Peyer's patch (tissue), 4 donors: ENCODE measurements around the gene WAS.

Source experiments
- POLR2A ChIP-seq, 2 donors: fragments of 450-650 bp; IDR thresholded peaks; one replicate each; pipeline ENCODE4 v1.5.1; 2017; ENCODE audit warnings: antibody characterized with exemption in 2 of 2, mild to moderate bottlenecking in 2 of 2, moderate library complexity in 2 of 2
- TF ChIP-seq, protein P1 (sequence below), 6 experiments: fragments of 450-650 bp in 4 of 6; fragments of 200-600 bp in 2 of 6; sonication (generic) in 1 of 6; IDR thresholded peaks; one replicate each; pipeline ENCODE4 v1.5.1; 2017 to 2019; ENCODE audit warnings: antibody characterized with exemption in 6 of 6, mild to moderate bottlenecking in 3 of 6, moderate library complexity in 1 of 6

- TF ChIP-seq, protein P1, sequence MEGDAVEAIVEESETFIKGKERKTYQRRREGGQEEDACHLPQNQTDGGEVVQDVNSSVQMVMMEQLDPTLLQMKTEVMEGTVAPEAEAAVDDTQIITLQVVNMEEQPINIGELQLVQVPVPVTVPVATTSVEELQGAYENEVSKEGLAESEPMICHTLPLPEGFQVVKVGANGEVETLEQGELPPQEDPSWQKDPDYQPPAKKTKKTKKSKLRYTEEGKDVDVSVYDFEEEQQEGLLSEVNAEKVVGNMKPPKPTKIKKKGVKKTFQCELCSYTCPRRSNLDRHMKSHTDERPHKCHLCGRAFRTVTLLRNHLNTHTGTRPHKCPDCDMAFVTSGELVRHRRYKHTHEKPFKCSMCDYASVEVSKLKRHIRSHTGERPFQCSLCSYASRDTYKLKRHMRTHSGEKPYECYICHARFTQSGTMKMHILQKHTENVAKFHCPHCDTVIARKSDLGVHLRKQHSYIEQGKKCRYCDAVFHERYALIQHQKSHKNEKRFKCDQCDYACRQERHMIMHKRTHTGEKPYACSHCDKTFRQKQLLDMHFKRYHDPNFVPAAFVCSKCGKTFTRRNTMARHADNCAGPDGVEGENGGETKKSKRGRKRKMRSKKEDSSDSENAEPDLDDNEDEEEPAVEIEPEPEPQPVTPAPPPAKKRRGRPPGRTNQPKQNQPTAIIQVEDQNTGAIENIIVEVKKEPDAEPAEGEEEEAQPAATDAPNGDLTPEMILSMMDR (IDR thresholded peaks at IDR 0.05): no peak
- no peak for TF ChIP-seq POLR2A (IDR thresholded peaks at IDR 0.05)
These were observed 19.6 kb downstream of the WAS start for GRCh38 chrX:48703228-48703627.
